ENCODE results near the gene ZFP3.
"Not testable (repeated sequence)": the region's sequence is repeated elsewhere in the genome, so short reads cannot be mapped to it uniquely, and the experiment has no call there.

ZFP3 gene

GRCh38 chr17:5126719-5127488, 48.6 kb downstream of the ZFP3 start:
- TF ChIP-seq CTCF (IDR thresholded peaks at IDR 0.05; ENCODE audit: low read depth, low read length) = no peak

GRCh38 chr17:5127910-5128309, 49.6 kb downstream of the ZFP3 start:
- in situ Hi-C loops (cut with HindIII; ENCODE audit: low sequenced_read_pairs) = no loop called here
- TF ChIP-seq CTCF (IDR thresholded peaks at IDR 0.05; ENCODE audit: low read depth, low read length) = no peak
- no peak for DNase-seq (ENCODE audit: low read depth, low spot score)
- no peak overlapping the region for H3K4me3 ChIP-seq (ENCODE audit: low read depth, low read length)

More at GRCh38 chr17:5126719-5127488, 48.6 kb downstream of the ZFP3 start:
- H3K4me3 ChIP-seq (ENCODE audit: low read depth, low read length) = no peak overlapping the region
- in situ Hi-C loops (cut with HindIII; ENCODE audit: low sequenced_read_pairs) = no loop called here
- DNase-seq (ENCODE audit: low read depth, low spot score) = no peak

DNA sequence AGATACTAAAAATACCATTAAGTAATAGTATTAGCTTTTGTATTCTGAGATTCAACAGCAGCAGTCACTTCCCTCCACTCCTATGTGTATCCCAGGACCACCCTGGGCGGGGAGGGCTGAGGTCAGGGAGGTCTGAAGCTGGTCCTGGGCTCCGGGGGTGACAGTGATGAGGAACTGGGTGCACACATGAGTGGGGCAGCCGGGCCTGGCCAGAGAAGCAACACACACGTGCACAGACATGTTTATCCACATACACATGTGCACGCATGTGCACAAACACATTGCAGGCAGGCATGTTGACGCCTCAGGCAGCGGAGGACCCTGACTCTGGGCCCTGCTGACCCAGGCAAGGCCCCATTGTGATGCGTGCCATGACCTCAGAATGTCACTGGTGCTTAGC, 50.1 kb downstream of the ZFP3 start:
- in situ Hi-C loops (cut with HindIII; ENCODE audit: low sequenced_read_pairs); H3K4me3 ChIP-seq (ENCODE audit: low read depth, low read length); DNase-seq (ENCODE audit: low read depth, low spot score): not testable (repeated sequence)

DNA sequence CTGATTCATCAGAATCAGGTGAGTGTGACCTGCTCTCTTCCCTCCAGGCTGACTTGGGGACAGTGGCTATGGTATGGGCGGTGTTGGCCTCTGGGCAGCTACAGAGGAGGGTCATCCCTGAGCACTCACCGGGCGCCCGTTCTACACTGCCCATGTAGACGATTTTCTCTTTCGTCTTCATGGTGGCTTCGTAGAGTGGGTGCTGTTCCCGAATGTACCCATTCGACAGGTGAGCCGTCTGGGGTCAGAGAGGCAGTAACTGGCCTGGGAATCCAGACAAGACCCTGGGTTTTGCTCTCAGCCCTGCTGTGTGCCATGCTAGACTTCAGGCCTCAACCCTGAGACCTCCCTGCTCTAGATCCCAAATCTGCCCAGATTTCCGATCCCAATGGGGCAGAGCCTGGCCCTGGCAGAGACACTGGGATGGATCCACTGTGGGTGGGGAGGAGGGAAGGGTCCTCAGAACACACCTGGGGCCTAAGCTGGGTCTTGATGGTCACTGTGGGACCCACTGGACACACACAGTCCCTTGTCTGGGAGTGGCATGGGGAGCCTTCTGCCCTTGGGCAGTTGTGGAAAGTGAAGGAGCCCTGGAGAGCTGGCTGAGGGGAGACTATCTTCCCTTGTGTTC, 50.8 kb downstream of the ZFP3 start:
- no peak overlapping the region for H3K4me3 ChIP-seq (ENCODE audit: low read depth, low read length)
- TF ChIP-seq CTCF (IDR thresholded peaks at IDR 0.05; ENCODE audit: low read depth, low read length) = no peak
- in situ Hi-C loops (cut with HindIII; ENCODE audit: low sequenced_read_pairs) = no loop called here
- no peak for DNase-seq (ENCODE audit: low read depth, low spot score)

DNA sequence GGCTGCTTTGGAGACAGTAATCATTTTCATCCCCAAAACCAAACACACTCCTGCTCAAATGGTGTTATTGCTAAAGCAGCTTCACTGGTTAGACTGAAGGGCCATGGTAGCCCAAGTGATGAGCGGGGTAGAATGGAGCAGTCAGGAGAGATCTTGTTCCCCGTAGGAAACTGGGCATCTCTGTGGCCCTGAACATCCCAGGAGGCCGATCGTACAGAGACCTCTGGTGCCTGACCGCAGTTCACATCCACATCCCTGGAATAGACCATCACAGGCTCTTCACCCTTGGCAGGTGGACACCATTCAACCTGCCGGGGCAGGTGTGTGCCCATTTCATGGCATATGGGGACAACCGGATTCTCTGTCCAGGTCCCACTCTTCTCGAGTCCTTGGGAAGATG, 51.5 kb downstream of the ZFP3 start:
- H3K4me3 ChIP-seq (ENCODE audit: low read depth, low read length); DNase-seq (ENCODE audit: low read depth, low spot score); in situ Hi-C loops (cut with HindIII; ENCODE audit: low sequenced_read_pairs): not testable (repeated sequence)

DNA sequence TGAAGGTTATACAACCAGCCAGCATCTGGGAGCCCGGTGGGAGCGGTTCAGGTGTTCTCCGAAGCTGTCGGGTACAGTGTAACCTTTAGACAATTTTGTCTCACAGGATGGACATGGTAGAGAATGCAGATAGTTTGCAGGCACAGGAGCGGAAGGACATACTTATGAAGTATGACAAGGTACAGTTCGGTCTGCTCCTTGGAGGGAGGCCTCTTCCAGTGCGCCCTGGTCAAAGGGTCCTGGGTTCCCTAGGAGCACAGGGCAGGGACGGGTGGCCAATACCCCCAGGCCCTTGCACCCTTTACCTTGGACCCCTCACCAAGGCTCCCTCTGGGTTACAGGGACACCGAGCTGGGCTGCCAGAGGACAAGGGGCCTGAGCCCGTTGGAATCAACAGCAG, 52.0 kb downstream of the ZFP3 start:
- H3K4me3 ChIP-seq (ENCODE audit: low read depth, low read length); DNase-seq (ENCODE audit: low read depth, low spot score); in situ Hi-C loops (cut with HindIII; ENCODE audit: low sequenced_read_pairs): not testable (repeated sequence)

- in situ Hi-C loops (cut with HindIII; ENCODE audit: low sequenced_read_pairs); DNase-seq (ENCODE audit: low read depth, low spot score); H3K4me3 ChIP-seq (ENCODE audit: low read depth, low read length): not testable (repeated sequence)
These were observed 52.4 kb downstream of the ZFP3 start for GRCh38 chr17:5130687-5131086.

- no peak for DNase-seq (ENCODE audit: low read depth, low spot score)
- no peak for TF ChIP-seq CTCF (IDR thresholded peaks at IDR 0.05; ENCODE audit: low read depth, low read length)
- in situ Hi-C loops (cut with HindIII; ENCODE audit: low sequenced_read_pairs) = no loop called here
- H3K4me3 ChIP-seq (ENCODE audit: low read depth, low read length) = no peak overlapping the region
These were observed 53.0 kb downstream of the ZFP3 start for GRCh38 chr17:5131146-5131715.

- H3K4me3 ChIP-seq (ENCODE audit: low read depth, low read length); in situ Hi-C loops (cut with HindIII; ENCODE audit: low sequenced_read_pairs); DNase-seq (ENCODE audit: low read depth, low spot score): not testable (repeated sequence)
These were observed 53.7 kb downstream of the ZFP3 start for GRCh38 chr17:5131799-5132502.

- in situ Hi-C loops (cut with HindIII; ENCODE audit: low sequenced_read_pairs); DNase-seq (ENCODE audit: low read depth, low spot score); H3K4me3 ChIP-seq (ENCODE audit: low read depth, low read length): not testable (repeated sequence)
These were observed 54.4 kb downstream of the ZFP3 start for GRCh38 chr17:5132503-5133225.
